NCI-H128 (cell line): ENCODE data around the gene PDE3A.
"Not testable (repeated sequence)": the region's sequence is repeated elsewhere in the genome, so short reads cannot be mapped to it uniquely, and the experiment has no call there.

Experiments used
- DNase-seq: peaks from one replicate; lab custom pipeline; 2025; ENCODE audit not compliant: unreplicated experiment; lab: John Stamatoyannopoulos, UW

The PDE3A gene

DNA sequence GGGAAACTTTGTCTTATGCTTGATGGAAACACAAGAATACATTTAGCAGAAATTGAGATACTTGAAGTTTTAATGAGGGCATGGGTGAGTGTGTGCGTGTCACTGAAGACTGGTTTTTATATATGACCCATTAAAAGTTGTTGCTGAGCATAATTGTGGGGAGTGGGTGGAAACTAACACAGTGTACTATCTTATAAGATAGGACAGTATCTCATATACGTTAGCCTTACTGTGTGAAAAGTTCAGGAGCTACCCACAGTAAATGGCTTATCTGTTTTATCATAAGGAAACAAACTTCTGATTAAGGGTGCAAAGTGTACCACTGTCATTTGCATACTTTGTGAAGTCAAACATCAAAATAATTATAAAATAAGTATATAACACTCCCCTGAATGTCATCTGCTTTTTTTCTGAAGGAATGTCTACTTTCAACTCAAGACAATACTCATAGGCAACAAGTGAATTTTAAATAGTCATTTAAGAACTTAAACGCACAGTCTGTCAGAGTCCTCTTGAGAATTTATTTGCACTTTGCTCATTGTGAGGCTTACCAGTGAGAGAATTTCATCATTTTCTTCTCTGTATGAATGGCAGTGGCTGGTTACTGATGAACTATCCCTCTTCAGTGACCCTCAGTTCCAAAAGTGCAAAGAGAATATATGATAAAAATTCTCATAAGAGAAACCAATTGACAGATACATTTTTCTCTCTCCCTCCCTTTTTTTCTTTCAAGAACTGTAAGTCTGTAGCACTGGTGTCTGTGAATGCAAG, 4.2 kb downstream of the PDE3A start:
- DNase-seq: no peak

DNA sequence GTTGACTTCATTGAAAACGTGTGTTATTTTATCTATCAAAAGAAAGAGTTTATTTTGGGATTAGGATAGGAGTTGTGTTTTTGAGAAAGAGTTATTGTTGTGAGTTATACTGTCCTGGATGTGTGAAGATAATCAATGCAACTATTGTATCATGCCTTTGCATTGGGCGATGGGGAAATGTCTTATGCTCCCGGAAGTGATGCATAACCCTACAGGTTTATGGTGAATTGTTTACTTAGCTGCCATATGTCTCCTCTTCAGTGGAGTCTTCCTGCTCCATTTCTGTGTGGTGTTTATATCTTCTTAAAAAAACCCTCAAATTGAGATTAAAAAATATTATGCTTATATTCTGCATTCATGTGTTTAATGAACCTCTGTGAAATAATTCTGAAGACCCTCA, 6.5 kb downstream of the PDE3A start:
- no peak for DNase-seq

DNA sequence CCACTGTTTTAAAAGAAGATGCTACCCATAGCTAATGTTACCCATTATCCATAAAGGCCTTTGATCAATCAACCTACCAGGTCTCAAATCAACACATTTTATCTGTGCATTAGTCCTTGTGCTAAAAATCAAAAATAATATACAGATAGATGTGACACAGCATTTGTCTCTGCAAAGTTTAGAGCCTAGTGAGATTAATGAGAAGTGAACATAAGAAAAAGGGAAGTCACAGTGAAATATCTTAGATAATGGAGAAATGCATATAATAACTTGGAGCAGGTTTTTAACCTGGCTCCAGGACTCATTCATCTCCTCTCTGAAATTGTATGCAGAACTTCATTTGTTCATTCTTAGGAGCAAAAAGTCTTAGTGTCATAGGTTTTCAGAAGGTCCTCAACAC, 7.2 kb downstream of the PDE3A start:
- no peak for DNase-seq

DNA sequence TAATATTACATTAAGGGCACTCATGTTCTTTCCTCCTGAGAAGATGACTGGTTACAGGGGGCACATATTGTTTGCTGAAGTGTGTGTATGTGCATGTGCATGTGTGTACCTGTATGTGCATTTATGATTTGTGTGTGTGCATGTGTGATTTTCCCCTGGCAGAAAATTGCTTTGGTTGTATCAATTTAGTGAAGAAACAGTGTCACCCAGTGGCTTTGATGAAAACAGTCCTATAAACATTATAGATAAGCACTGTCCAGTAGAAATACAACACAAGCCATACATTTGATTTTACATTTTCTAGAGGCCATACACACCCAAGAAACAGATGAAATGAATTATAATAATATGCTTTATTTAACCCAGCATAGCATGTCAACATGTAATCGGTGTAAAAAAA, 8.6 kb downstream of the PDE3A start:
- no peak for DNase-seq

DNA sequence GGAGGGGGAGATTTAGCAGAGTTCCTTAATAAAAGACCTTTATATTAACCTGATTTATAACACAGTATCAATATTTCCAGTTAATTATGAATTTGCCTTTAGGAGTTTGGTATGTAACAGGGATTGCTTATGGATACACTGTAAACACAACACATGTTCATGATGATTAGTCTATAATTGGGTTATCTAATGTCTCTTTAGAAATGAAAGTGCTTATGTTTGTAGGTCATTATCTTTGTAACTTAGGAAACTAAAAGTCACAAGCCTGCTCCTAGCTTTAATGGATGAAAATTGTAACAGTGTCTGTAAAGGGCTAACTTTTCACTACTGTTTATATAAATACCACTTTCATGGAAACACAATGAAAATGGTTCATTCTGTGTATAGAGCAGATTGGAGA, 9.4 kb downstream of the PDE3A start:
- DNase-seq: no peak

DNA sequence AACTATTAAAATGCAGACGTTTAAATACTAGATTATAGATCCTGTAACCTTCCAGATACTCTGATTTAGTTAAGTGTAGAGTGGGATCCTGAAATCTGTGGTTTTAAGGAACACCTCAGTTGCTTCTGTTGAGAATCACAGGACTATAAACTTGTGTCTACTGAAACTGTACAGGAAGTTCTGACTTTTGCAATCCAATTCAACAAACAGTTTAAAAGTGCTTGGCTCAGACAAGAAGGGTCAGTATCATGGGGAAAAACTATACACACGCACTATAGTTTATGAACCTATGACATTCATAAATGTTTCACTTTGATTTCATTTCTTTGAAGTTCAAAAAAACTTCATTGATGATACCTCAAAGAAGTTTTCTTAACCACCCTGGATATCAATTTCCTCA, 13.8 kb downstream of the PDE3A start:
- no peak for DNase-seq

DNA sequence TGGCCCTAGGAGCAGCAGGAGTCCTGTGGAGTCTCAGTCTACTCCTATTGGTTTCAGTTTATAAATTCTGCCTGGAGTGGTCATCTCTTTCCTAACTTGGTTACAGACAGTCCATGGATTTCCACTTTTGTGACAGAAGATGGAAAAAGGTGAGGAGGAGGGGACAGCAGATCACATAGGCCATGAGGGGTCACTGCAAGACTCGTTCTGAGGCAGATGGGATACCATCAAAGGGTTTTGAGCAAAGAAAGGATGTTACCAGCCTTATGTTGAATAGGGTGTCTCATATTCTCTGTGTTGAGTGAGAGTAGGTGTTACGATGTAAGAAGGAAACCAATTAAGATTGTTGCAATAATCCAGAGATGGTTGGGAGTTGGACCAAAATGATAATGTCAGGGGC, 15.3 kb downstream of the PDE3A start:
- no peak for DNase-seq

DNA sequence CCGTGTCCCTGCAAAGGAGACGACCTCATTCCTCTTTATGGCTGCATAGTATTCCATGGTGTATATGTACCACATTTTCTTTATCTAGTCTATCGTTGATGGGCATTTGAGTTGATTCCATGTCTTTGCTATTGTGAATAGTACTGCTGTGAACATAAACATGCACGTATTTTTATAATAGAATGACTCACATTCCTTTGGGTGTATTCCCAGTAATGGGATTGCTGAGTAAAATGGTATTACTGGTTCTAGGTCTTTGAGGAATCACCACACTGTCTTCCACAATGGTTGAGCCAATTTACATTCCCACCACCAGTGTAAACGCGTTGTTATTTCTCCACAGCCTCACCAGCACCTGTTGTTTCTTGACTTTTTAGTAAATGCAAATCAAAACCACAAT, 16.5 kb downstream of the PDE3A start:
- not testable (repeated sequence) for DNase-seq

DNA sequence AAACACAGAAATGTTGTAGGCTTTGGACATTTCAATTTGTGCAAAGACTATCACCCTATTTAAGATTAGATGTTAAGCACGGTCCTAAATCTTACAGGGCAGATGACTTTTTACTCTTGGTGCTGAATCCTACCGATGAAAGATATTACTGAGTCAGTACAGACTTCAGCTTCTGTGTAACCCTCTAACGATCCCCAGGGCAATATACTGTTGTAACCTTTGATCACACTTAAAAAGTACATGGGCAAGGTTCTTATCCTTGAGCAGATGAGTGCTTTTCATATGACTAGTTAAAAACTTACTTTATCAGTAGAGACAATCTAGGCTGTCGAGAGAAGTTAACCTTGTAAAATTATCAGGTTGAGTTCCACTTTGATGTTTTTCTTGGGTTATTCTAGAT, 22.5 kb downstream of the PDE3A start:
- DNase-seq: no peak

DNA sequence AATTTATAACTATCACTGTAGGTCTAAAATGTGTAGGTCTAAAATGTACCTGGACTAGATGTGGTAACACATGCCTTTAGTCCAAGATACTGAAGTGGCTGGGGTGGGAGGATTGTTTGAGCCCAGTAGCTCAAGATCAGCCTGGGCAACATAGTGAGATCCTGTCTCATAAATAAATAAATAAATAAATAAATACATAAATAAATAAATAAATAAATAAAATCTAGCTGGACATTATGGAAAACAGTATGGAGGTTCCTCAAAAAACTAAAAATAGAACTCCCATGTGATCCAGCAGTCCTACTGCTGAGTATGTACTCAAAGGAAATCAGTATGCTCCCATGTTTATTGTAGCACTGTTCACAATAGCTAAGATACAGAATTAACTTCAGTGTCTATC, 24.0 kb downstream of the PDE3A start:
- DNase-seq: no peak

DNA sequence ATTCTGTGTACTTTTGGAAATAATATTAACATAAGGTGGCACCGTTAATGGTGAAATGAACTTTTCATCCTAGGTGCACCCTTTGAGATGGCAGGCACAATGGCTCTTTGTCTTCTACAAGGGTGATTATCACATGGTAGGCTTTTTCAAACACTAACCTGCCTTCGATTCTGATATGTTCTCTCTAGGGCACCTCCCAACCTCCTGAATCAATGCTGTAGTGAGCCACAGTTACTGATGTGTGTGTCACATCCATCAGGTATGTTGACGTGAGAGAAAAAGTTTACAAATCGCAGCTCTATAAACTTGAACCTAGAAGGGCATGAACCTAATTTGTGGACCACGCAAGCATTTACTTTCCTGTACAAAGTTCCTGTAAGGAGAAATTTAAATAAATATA, 25.4 kb downstream of the PDE3A start:
- no peak for DNase-seq

DNA sequence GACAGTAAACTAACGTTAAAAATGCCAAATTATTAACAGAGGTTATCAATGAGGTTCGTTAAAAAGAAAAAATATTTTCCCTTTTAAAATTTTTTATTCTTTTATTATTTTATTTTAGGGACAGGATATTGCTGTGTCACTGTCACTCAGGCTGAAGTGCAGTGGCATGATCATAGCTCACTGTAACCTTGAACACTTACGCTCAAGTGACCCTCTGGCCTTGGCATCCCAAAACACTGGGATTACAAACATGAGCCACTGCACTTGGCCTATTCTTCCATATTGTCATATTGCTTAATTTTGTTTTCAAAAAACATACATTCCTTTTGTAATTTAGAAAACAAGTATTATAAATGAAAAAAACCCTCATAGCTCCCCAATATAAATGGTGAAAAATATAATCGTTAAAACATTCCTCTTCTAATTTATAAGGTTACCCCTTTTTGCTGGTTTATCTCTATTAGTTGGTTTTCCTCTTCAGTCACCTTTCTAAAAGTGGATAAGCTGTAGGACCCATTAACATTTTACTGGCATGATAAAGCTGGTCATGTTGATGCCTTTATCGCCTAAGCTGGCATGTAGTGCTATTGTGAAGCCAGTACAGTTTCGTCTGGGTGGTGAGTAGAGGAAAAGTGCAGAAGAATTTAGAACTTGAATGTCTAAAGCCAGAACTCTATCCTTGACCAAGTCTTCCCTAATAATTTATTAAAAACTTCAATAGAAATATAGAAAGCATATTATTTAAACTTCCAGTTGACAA, 27.6 kb downstream of the PDE3A start:
- DNase-seq: no peak

DNA sequence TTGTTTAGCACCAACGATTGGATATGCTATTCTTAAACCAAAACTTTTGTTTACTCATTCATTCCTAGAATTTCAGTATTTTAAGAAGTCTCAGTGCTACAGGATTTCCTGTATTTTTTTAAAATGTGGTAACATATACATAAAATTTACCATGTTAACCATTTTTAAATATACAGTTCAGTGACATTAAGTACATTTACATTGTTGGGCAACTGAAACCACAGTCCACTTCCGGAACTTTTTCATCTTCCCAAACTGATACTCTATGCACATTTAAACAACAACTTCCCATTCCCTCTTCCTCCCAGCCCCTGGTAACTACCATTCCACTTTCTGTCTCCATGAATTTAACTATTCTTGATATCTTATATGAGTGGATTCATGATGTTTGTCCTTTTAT, 30.3 kb downstream of the PDE3A start:
- DNase-seq: no peak

DNA sequence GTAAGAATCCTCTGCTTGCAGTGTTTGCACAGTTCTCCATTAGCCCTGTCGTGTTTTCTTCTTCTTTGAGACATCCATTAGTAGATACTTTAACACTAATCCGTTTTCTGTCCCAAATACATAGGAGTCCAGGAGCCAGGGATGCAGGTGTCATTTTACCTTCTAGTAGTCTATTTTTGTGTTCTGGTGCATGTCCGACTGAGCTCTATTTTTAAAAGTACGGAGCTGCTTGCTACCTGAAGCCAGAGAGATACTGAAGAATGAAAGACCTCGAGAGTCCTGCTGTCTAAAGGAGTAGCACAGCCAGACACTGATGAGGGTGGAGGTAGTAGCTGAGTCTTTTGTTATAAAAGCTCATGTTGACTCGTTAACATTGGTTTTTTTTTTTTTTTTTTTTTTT, 31.7 kb downstream of the PDE3A start:
- DNase-seq: no peak

DNA sequence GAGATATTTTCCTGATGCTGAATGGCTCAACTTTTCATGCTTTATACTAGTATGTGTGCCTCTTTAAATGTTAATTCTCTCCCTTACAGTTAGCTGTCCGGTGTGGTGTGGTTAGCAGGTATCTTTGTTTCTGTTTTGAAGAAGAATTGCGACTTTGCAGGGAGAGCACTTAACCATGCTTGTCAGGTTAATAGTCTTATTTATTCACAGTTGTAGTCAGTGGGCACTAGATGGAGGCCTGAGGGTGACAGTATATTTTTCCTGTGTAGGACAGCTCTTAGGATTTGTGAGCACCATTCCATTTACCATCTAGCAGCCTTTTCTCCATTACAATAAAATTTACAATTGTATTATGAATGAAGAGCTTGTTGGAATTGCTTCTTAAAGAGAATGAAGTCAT, 34.9 kb downstream of the PDE3A start:
- no peak for DNase-seq

DNA sequence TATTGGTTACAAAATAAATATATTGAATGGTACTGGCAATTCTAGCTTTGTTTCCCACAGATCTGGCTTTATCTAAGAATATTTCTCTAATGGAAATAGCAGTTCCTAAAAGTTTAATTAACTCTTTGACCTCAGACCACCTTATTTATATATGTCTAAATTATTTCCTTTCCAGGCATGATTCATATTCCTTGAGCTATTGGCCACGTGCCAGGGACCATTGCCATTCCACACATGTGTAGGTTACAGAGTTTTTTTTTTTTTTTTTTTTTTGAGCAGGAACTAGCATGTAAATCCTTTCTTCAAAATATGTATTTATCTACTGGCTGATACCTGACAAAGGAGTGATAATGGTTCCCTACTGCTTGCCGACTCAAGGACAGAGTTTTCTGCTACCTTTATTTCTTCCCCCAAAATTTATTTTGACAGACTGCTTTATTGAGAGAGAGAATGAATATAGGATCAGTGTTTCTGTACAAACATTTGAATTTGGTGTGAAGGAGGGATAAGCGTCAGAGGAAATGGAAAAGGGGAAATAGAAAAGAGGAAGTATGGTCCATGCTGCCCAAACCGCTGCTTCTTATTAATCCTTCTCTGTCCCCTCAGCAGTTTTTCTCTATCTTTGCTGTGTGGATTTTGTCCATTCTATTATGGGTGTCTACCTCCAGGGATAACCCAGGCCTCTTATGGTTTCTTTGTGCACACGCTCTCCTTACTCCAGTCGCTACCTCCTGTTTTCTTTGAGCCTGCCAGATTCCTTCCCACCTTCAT, 36.4 kb downstream of the PDE3A start:
- no peak for DNase-seq

DNA sequence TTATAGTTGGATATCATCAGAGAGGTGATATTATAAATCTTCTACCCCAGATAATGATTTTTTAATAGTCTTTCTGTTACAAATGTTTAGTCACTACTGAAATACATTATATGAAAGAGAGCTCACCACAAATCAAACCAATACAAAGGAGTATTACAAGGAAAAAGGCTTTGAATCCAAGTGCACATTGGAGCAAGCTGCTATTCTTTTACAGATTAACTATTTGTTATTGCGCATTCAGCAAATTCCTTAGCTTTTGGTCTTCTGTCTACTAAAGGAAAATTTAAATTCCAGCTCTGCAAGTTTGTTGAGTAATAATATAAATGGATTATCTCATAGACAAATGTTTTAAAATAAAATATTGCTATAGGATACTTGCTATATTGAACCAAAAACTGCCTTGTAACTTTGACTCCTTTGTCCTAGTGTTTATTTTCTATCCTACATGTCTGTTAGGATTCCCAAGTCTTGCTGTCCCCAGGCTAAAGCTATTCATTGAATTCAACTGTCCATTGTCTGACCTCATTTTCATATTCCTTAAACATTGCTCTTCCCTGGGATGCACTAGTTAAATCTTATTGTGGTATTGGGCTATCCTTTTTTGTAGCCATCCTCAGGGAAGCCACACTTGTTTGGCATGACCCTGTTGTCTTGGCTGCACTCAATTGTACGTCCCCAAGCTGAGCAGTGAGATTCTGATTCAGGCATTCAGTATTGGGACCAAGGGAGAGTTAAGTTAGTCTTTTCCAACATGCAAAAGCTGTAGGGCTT, 41.5 kb downstream of the PDE3A start:
- DNase-seq: no peak

DNA sequence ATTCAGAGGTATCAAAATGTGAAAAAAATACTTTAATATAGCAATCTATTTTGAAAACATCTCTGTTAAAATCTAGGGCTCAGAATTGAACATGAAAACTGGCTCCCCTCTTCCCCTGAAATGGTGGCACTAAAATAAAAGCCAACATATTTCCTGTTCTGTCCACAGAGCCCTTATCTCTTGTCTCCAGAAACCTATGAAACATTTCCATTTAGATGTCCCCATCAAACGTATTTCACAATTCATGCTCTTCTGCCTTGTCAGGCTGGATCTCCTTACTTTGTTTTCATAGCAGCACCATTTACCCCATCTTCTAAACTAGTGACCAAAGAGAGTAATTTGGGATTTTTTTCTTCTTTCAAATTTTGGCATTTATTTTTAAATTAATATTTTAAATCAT, 42.4 kb downstream of the PDE3A start:
- no peak for DNase-seq

DNA sequence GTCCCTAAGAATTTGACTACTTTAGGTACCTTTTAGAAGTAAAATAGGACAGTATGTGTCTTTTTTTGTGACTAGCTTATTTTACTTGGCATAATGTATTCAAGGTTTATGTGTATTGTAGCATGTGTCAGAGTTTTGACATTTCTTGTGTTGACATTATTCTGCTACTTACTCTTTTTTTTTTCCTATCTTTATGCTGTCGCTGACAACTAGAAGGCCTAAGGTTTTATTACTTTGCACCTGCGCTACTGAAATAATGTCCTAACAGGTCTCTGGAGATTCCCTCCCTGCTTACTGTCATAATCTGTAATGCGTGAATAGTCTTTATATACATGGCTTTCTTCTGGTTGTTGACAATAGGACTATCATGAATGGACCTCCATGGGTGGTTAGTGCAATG, 43.0 kb downstream of the PDE3A start:
- DNase-seq: no peak

DNA sequence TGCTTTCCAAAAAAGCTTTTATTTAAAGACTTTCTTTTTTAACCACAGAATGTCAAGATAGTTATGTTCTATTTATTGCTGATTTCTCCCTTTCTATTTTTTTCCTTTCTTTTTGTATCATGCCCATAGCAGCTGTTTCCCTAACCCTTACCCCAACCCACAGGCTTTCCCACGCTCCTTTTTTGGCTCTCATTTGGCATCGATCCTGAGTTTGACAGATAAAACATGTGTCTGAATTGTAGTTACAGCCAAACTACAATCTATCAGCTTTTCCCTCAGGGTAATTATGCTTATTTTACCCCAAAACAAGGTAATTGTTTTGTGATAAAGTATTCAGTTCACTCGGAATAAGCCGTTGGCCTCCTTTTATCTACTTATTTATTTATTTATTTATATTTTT, 46.7 kb downstream of the PDE3A start:
- no peak for DNase-seq

DNA sequence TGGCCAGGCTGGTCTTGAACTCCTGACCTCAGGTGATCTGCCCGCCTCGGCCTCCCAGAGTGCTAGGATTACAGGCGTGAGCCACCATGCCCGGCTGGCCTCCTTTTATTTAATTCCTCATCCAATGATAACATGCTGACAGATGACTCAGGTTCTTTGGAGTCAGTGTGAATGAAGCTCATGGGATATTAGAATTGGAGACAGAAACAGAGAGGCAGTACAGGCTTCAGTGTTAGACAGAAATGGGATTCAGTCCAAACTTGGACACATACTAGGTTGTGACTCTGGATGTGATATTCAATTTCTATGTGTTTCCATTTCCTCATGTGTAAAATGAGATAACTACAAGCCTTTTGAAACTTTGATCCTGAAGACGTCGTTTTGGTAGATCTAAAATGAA, 47.3 kb downstream of the PDE3A start:
- DNase-seq: no peak
